ENCODE data around the gene CNOT3. TPM values are rescaled to one million over a fixed set of nuclear protein-coding genes. Genes with fewer than 3 reads are reported as not detected.

Gene CNOT3
- total RNA-seq, 1 experiment from 2014 or later, result 76.7 TPM

DNA sequence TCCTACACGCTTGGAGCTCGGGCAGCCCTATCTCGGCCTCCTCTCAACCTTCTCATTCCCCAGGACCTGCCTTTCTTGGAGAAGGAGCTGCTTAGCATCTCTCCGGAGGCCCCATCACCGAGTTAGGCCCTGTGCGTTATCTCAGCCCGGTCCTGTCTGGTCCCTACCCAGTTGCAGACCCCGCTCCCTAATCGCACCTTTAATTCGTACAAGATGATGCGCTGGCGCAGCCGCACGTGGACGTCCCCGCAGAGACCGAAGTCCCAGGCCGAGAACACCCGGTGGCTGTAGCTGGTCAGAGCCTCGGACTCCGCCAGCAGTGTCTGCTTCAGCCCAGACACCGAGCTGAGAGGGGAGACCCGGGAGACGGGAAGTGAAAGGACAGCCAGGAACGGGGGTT, 27.7 kb downstream of the CNOT3 start:
- BruUV-seq (replicated peaks), result no TSS peak
- Histone ChIP-seq H3K9ac (ENCODE audit: low read length) (no peak overlapping the region), H3K4me1 (ENCODE audit: control insufficient read depth in 1 of 2, insufficient read depth in 2 of 2, low read length in 2 of 2) (peaks cover 19 to 41% of the 10 kb centered on the region in 2 experiments), H3K27ac (ENCODE audit: low read depth, low read length) (no peak overlapping the region), H3K9me3 (ENCODE audit: control insufficient read depth in 1 of 2, insufficient read depth in 1 of 2, low read depth in 1 of 2, low read length in 2 of 2) (no peaks in the 10 kb centered on the region), H3K79me2 (ENCODE audit: insufficient read depth, low read length) (no peaks in the 10 kb centered on the region; the same call in 1 of the 2 replicates), H3K27me3 (ENCODE audit: insufficient read depth, low read length) (no peaks in the 10 kb centered on the region), H3K4me2 (ENCODE audit: low read length) (no peak overlapping the region), H2AFZ (ENCODE audit: low read depth, low read length, poor library complexity, severe bottlenecking) (no peak overlapping the region), H3K4me3 (replicated peaks in 1 of 2; ENCODE audit: low read depth in 1 of 2, low read length in 2 of 2) (no peak overlapping the region), H4K20me1 (ENCODE audit: insufficient read depth) (no peaks in the 10 kb centered on the region), H3K36me3 (ENCODE audit: control insufficient read depth in 1 of 2, insufficient read depth in 2 of 2, low read length in 2 of 2) (no peaks in the 10 kb centered on the region), H3K9me2 (ENCODE audit: insufficient read depth) (no peaks in the 10 kb centered on the region)
- no peak for ATAC-seq
- no peak for DNase-seq (ENCODE audit: low read depth, low spot score)
- intact Hi-C loops (cut with micrococcal nuclease), result no loop called here
- POLR2A ChIA-PET, result interaction anchor here (0.6 to 0.8 kb wide), 2 partner anchors 28 to 183 kb away, joined by 3 read pairs; partner anchors contain the start of gene CNOT3
- CTCF ChIA-PET, result interaction anchor here (1.5 kb wide), 1 partner anchor 8 kb away, joined by 4 read pairs; the partner anchor contains the start of gene TMC4
- RAD21 ChIA-PET (ENCODE audit: low non-redundant PET in 1 of 2, low total read pairs in 2 of 2, uncharacterized antibody in 2 of 2, unreplicated experiment in 2 of 2), result no interaction called here
- TF ChIP-seq, protein P1, sequence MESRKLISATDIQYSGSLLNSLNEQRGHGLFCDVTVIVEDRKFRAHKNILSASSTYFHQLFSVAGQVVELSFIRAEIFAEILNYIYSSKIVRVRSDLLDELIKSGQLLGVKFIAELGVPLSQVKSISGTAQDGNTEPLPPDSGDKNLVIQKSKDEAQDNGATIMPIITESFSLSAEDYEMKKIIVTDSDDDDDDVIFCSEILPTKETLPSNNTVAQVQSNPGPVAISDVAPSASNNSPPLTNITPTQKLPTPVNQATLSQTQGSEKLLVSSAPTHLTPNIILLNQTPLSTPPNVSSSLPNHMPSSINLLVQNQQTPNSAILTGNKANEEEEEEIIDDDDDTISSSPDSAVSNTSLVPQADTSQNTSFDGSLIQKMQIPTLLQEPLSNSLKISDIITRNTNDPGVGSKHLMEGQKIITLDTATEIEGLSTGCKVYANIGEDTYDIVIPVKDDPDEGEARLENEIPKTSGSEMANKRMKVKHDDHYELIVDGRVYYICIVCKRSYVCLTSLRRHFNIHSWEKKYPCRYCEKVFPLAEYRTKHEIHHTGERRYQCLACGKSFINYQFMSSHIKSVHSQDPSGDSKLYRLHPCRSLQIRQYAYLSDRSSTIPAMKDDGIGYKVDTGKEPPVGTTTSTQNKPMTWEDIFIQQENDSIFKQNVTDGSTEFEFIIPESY (IDR thresholded peaks at IDR 0.05; ENCODE audit: extremely low read depth, insufficient replicate concordance, low read length), result no peak
- no peak for TF ChIP-seq TCF7L2 (IDR thresholded peaks at IDR 0.05; ENCODE audit: borderline replicate concordance, extremely low read depth, insufficient read depth, insufficient read length)
- TF ChIP-seq ZFX (IDR thresholded peaks at IDR 0.05), result no peak
- TF ChIP-seq ZNF274 (IDR thresholded peaks at IDR 0.05; ENCODE audit: low read depth, low read length), result no peak
